K562 (cell line): ENCODE data around the gene SLC48A1. TPM values are rescaled to one million over a fixed set of nuclear protein-coding genes. Genes with fewer than 3 reads are reported as not detected.

Experiments used
- ARID2 ChIP-seq: fragments of 450-650 bp; IDR thresholded peaks from 2 replicates; pipeline ENCODE4 v1.6.1; 2017; ENCODE audit warnings: antibody characterized with exemption, mild to moderate bottlenecking
- CCAR2 ChIP-seq: fragments of 200-400 bp; formaldehyde crosslinking; IDR thresholded peaks from 2 replicates; pipeline ENCODE4 v1.6.1; 2017; ENCODE audit warnings: mild to moderate bottlenecking, low read depth, low read length
- CHD1 ChIP-seq: fragments of 200-600 bp; sonication (generic); IDR thresholded peaks from one replicate; pipeline ENCODE4 v1.6.1; 2012; ENCODE audit warnings: mild to moderate bottlenecking, moderate library complexity, low read length, inconsistent platforms
- EGR1 ChIP-seq: fragments of 450-650 bp; conservative IDR thresholded peaks from 2 replicates; pipeline ENCODE4 v1.6.1; 2017; ENCODE audit warnings: mild to moderate bottlenecking
- FOSL1 ChIP-seq: fragments of 200-800 bp; sonication (Bioruptor generic); conservative IDR thresholded peaks from 2 replicates; pipeline ENCODE4 v1.6.1; 2016; ENCODE audit warnings: missing genetic modification characterization, missing compliant biosample characterization
- TBL1XR1 ChIP-seq, 2 experiments: IDR thresholded peaks; 2 replicates each; pipeline ENCODE4 v1.6.1; 2012; ENCODE audit warnings: improper control_type of control experiment in 2 of 2, low read length in 2 of 2, mild to moderate bottlenecking in 1 of 2
- TGIF2 ChIP-seq: sonication (generic); formaldehyde crosslinking; IDR thresholded peaks from 2 replicates; pipeline ENCODE4 v1.8.1; 2022; ENCODE audit warnings: mild to moderate bottlenecking, missing genetic modification reagents, moderate library complexity
- U2AF2 ChIP-seq: fragments of 200-400 bp; formaldehyde crosslinking; optimal IDR thresholded peaks from 2 replicates; pipeline ENCODE3; 2017; ENCODE audit warnings: low read depth, mild to moderate bottlenecking, low read length
- ZFPM2 ChIP-seq: fragments of 250-450 bp; sonication (Bioruptor Pico); IDR thresholded peaks from 2 replicates; pipeline ENCODE4 v1.5.1; 2022; ENCODE audit warnings: mild to moderate bottlenecking
- ZNF165 ChIP-seq: fragments of 250-450 bp; sonication (Bioruptor Pico); IDR thresholded peaks from 2 replicates; pipeline ENCODE4 v1.4.0; 2020; ENCODE audit warnings: borderline replicate concordance
- ZNF384 ChIP-seq: IDR thresholded peaks from 2 replicates; pipeline ENCODE4 v1.6.1; 2012; ENCODE audit warnings: low read depth, low read length, improper control_type of control experiment
- ZNF512 ChIP-seq: IDR thresholded peaks from 2 replicates; pipeline ENCODE4 v1.6.1; 2016; ENCODE audit warnings: missing genetic modification characterization, missing compliant biosample characterization
- polyA plus RNA-seq, 8 experiments: library from polyadenylated mRNA; depleted of rRNA in 4 of 8; stranded (reverse) in 5 of 8; unstranded in 3 of 8; fragments of >200 nt; fragmentation: Nextera tagmentation in 2 of 8; fragmentation: Illumina TruSeq in 1 of 8; extraction: Ambion mirVana in 2 of 8; extraction: Trizol in 1 of 8; gene quantifications; 2 replicates each; pipeline versions ENCODE4 v1.2.1 to v1.2.3, GENCODE V29; 2011 to 2014; ENCODE audit warnings: inconsistent platforms in 1 of 8, missing spikeins in 1 of 8
- total RNA-seq, 7 experiments: library from RNA; depleted of rRNA in 6 of 7; stranded (reverse); fragments of >200 nt in 6 of 7; fragmentation: Illumina TruSeq in 2 of 7; extraction: Trizol in 2 of 7; gene quantifications; 2 replicates each; pipeline versions ENCODE4 v1.2.1 to v1.2.3, GENCODE V29; 2011 to 2021; ENCODE audit warnings: low replicate concordance in 1 of 7
- TF ChIP-seq, protein P1 (sequence below): fragments of 450-650 bp; formaldehyde crosslinking; IDR thresholded peaks from 2 replicates; pipeline ENCODE4 v1.4.0; 2020; ENCODE audit warnings: mild to moderate bottlenecking
- TF ChIP-seq, protein P2 (sequence below), 2 experiments: IDR thresholded peaks in 1 of 2; conservative IDR thresholded peaks in 1 of 2; 2 replicates each; pipeline ENCODE4 v1.6.1; 2016; ENCODE audit warnings: low read depth in 2 of 2, mild to moderate bottlenecking in 1 of 2, missing compliant biosample characterization in 1 of 2, missing genetic modification characterization in 1 of 2, moderate library complexity in 1 of 2
- TF ChIP-seq, protein P3 (sequence below): fragments of 250-450 bp; sonication (Bioruptor Pico); IDR thresholded peaks from 2 replicates; pipeline ENCODE4 v1.8.0; 2022; ENCODE audit warnings: inconsistent platforms, mild to moderate bottlenecking, moderate library complexity, borderline replicate concordance
- TF ChIP-seq, protein P4 (sequence below): sonication (generic); formaldehyde crosslinking; IDR thresholded peaks from 2 replicates; pipeline ENCODE4 v1.8.0; 2023; ENCODE audit warnings: mild to moderate bottlenecking, missing genetic modification reagents
- TF ChIP-seq, protein P5 (sequence below): fragments of 450-650 bp; IDR thresholded peaks from 2 replicates; pipeline ENCODE4 v1.6.1; 2014; ENCODE audit warnings: low read depth, mild to moderate bottlenecking, moderate library complexity, borderline replicate concordance

The SLC48A1 gene
- total and polyA plus RNA-seq, 9 of the 15 experiments (the other 6 are each of a cell fraction or from before 2014, with no cell fraction given): 10.7 to 37.5 (median 18.7) TPM

DNA sequence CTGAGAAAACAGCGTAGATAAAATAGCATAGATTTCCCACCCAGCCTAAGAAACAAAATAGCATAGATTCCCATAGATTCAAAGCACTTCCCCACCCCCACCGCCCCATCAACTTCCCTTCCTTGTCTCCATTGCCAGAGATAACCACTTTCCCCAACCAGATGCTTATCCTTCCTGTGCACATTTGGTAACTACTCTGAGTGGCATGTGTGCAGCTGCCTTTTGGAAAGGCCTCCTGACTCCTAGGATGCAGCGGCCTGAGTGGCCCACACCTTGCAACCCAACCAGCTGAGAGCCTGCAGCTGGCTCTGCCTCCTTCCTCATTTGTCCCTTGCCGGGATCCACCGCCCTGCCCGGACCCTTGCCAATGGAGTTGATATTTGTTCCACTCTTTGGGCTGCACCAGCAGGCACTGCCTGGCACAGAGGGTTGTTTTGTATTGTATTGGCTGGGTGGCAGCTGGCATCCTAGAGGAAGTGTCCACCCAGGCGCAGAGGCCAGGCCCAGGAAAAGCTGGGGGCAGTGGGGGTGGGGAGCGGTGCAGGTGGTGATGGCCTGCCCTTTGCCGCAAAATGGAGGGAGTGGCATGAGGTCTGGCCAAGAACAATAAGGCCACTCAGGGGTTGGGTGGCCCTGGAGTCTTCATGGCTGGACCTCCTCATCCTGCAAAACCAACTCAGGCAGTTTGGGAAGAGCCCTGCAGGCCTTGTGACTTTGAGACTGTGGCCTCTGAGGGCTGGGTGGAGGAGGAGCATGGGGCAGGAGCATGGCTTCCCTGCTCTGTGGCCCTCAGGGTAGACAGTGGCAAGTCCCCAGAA lies 4.9 kb downstream of the SLC48A1 start (continued):
- TF ChIP-seq, protein P1, sequence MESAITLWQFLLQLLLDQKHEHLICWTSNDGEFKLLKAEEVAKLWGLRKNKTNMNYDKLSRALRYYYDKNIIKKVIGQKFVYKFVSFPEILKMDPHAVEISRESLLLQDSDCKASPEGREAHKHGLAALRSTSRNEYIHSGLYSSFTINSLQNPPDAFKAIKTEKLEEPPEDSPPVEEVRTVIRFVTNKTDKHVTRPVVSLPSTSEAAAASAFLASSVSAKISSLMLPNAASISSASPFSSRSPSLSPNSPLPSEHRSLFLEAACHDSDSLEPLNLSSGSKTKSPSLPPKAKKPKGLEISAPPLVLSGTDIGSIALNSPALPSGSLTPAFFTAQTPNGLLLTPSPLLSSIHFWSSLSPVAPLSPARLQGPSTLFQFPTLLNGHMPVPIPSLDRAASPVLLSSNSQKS (CRISPR knock-in tag): no peak
- no peak for TF ChIP-seq U2AF2
- TF ChIP-seq, protein P2, sequence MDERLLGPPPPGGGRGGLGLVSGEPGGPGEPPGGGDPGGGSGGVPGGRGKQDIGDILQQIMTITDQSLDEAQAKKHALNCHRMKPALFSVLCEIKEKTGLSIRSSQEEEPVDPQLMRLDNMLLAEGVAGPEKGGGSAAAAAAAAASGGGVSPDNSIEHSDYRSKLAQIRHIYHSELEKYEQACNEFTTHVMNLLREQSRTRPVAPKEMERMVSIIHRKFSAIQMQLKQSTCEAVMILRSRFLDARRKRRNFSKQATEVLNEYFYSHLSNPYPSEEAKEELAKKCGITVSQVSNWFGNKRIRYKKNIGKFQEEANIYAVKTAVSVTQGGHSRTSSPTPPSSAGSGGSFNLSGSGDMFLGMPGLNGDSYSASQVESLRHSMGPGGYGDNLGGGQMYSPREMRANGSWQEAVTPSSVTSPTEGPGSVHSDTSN (CRISPR knock-in tag; IDR thresholded peaks at IDR 0.05; ENCODE audit: low read depth): peak; percentile 52; the same call in 1 of the 2 replicates
- TF ChIP-seq, protein P2 (tag; conservative IDR thresholded peaks at IDR 0.05; ENCODE audit: low read depth): peak; percentile 51
- no peak for TF ChIP-seq ZNF512 (tag)
- TF ChIP-seq, protein P3, sequence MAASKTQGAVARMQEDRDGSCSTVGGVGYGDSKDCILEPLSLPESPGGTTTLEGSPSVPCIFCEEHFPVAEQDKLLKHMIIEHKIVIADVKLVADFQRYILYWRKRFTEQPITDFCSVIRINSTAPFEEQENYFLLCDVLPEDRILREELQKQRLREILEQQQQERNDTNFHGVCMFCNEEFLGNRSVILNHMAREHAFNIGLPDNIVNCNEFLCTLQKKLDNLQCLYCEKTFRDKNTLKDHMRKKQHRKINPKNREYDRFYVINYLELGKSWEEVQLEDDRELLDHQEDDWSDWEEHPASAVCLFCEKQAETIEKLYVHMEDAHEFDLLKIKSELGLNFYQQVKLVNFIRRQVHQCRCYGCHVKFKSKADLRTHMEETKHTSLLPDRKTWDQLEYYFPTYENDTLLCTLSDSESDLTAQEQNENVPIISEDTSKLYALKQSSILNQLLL (CRISPR knock-in tag): no peak
- TF ChIP-seq CHD1: no peak
- no peak for TF ChIP-seq TGIF2 (CRISPR knock-in tag)
- TF ChIP-seq ZNF165 (CRISPR knock-in tag): no peak
- TF ChIP-seq, protein P4, sequence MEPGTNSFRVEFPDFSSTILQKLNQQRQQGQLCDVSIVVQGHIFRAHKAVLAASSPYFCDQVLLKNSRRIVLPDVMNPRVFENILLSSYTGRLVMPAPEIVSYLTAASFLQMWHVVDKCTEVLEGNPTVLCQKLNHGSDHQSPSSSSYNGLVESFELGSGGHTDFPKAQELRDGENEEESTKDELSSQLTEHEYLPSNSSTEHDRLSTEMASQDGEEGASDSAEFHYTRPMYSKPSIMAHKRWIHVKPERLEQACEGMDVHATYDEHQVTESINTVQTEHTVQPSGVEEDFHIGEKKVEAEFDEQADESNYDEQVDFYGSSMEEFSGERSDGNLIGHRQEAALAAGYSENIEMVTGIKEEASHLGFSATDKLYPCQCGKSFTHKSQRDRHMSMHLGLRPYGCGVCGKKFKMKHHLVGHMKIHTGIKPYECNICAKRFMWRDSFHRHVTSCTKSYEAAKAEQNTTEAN (CRISPR knock-in tag): no peak
- TF ChIP-seq, protein P5, sequence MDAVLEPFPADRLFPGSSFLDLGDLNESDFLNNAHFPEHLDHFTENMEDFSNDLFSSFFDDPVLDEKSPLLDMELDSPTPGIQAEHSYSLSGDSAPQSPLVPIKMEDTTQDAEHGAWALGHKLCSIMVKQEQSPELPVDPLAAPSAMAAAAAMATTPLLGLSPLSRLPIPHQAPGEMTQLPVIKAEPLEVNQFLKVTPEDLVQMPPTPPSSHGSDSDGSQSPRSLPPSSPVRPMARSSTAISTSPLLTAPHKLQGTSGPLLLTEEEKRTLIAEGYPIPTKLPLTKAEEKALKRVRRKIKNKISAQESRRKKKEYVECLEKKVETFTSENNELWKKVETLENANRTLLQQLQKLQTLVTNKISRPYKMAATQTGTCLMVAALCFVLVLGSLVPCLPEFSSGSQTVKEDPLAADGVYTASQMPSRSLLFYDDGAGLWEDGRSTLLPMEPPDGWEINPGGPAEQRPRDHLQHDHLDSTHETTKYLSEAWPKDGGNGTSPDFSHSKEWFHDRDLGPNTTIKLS: no peak
- TF ChIP-seq FOSL1 (tag): 0 out of 2 replicates have a peak, but pooled peaks have one; percentile 35
- peak; percentile 57 to 72; a peak in 2 of 4 replicates for TF ChIP-seq TBL1XR1 (IDR thresholded peaks at IDR 0.05; ENCODE audit: low read length in 2 of 2)
- no peak for TF ChIP-seq ZFPM2 (CRISPR knock-in tag)
- TF ChIP-seq EGR1: no peak
- no peak for TF ChIP-seq ZNF384
- TF ChIP-seq ARID2: no peak
- TF ChIP-seq CCAR2: no peak
